ENCODE results near the gene SLC33A1.

The SLC33A1 gene

DNA sequence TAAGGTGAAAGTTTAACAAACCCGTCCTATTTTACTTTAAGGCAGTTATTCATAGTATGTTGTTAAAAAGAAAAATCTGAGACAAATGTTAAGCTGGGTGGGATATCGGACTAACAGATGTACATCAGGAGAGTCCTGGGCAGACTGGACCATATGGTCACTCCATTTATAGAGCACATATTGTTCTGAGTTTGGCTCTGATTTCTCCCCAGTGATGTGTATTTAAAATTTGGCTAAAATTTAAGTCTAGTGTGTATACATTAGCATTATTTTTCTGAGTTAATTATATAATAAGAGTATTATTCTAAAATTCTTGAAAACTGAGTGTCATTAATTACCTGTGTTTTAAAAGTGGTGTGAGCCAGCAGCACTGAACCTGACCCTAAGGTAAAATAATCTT, 22.3 kb upstream of the SLC33A1 start:
- DNase-seq (ENCODE audit: low read depth) = no peak
- H3K4me3 ChIP-seq (ENCODE audit: low read depth, low read length) = no peak overlapping the region
- TF ChIP-seq, protein P1, sequence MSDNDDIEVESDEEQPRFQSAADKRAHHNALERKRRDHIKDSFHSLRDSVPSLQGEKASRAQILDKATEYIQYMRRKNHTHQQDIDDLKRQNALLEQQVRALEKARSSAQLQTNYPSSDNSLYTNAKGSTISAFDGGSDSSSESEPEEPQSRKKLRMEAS (IDR thresholded peaks at IDR 0.05; ENCODE audit: low read depth, low read length) = no peak
- no peak for TF ChIP-seq MYC (IDR thresholded peaks at IDR 0.05; ENCODE audit: low read depth, low read length)
- TF ChIP-seq, protein P2, sequence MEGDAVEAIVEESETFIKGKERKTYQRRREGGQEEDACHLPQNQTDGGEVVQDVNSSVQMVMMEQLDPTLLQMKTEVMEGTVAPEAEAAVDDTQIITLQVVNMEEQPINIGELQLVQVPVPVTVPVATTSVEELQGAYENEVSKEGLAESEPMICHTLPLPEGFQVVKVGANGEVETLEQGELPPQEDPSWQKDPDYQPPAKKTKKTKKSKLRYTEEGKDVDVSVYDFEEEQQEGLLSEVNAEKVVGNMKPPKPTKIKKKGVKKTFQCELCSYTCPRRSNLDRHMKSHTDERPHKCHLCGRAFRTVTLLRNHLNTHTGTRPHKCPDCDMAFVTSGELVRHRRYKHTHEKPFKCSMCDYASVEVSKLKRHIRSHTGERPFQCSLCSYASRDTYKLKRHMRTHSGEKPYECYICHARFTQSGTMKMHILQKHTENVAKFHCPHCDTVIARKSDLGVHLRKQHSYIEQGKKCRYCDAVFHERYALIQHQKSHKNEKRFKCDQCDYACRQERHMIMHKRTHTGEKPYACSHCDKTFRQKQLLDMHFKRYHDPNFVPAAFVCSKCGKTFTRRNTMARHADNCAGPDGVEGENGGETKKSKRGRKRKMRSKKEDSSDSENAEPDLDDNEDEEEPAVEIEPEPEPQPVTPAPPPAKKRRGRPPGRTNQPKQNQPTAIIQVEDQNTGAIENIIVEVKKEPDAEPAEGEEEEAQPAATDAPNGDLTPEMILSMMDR (IDR thresholded peaks at IDR 0.05; ENCODE audit: low read depth, low read length) = no peak
- no peak for TF ChIP-seq POLR2A (IDR thresholded peaks at IDR 0.05; ENCODE audit: extremely low read depth, insufficient read length)

DNA sequence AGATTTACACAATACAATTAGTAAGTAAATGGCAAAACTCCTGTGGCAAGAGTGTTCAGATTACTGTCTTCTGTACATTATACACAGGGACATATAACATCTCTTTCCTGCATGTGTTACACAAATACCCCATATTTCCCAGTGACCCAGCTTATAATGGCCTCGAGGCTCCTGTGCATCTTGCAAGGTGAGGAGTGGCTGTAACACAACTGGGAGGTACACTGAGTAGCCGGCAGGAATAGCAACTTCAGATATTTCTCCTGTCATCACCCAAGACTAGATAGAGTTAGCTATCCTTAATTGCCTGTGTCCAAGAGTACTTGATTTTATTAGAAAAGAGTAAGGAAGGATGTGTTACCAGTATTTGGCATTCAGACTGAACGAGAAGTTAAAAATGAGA, 21.8 kb upstream of the SLC33A1 start:
- H3K4me3 ChIP-seq (ENCODE audit: low read depth, low read length) = peak overlapping the region; percentile 7
- no peak for DNase-seq (ENCODE audit: low read depth)
- TF ChIP-seq POLR2A (IDR thresholded peaks at IDR 0.05; ENCODE audit: extremely low read depth, insufficient read length) (no peak), MYC (IDR thresholded peaks at IDR 0.05; ENCODE audit: low read depth, low read length) (no peak)
- TF ChIP-seq, protein P2 (IDR thresholded peaks at IDR 0.05; ENCODE audit: low read depth, low read length) = no peak
- TF ChIP-seq, protein P1 (IDR thresholded peaks at IDR 0.05; ENCODE audit: low read depth, low read length) = no peak

DNA sequence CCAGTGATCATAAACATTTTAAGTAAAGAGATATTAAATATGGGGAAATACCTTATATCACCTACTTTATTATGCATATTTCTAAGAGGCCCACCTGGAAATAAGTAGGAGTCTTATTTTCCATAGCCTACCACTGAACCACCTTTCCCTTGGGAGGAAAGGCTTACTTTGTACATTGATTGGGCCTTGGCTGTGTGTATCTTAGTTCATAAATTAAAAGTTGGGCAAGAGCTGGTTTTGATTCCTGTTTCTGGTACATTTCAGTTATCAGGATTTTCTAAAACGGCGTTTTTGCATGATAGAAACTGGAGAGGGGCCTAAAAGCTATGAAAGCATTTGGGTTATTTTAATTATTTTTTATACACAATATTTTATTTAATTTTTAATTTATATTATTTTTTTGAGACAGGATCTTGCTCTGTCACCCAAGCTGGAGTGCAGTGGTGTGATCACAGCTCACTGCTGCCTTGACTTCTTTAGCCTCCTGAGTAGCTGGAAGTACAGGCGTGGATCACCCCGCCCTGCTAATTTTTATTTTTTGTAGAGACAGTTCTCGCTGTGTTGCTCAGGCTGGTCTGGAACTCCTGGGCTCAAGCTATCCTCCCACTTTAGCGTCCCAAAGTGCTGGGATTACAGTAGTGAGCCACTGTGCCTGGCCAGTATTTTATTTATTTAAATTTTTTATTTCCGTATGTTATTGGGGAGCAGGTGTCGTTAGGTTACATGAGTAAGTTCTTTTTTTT, 18.8 kb upstream of the SLC33A1 start:
- peak overlapping the region; percentile 93 for H3K4me3 ChIP-seq (ENCODE audit: low read depth, low read length)
- DNase-seq (ENCODE audit: low read depth) = peak; percentile 46
- TF ChIP-seq POLR2A (IDR thresholded peaks at IDR 0.05; ENCODE audit: extremely low read depth, insufficient read length) (no peak), MYC (IDR thresholded peaks at IDR 0.05; ENCODE audit: low read depth, low read length) (no peak)
- TF ChIP-seq, protein P1 (IDR thresholded peaks at IDR 0.05; ENCODE audit: low read depth, low read length) = no peak
- TF ChIP-seq, protein P2 (IDR thresholded peaks at IDR 0.05; ENCODE audit: low read depth, low read length) = no peak

DNA sequence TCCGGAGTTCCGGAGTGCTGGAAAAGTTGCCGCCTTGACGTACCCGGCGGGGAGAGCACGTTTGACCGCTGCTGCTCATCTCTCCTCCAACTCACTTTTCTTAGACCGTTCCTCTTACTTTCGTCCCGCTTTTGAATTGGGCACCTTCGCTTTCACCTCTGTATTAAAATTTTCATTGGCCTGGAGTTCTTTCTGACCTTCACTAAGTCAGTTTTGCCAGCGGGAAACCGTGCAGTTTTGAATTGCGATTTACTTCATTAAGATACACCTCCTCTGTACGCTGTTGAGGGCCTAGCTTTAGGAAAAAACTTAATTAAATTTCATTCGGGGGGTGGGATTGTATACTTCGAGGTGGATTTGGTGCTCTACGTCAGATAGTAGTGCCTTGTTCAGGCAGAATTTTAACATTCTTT, 17.5 kb upstream of the SLC33A1 start:
- H3K4me3 ChIP-seq (ENCODE audit: low read depth, low read length) = peak overlapping the region; percentile 93
- no peak for DNase-seq (ENCODE audit: low read depth)
- TF ChIP-seq POLR2A (IDR thresholded peaks at IDR 0.05; ENCODE audit: extremely low read depth, insufficient read length) (no peak), MYC (IDR thresholded peaks at IDR 0.05; ENCODE audit: low read depth, low read length) (no peak)
- TF ChIP-seq, protein P2 (IDR thresholded peaks at IDR 0.05; ENCODE audit: low read depth, low read length) = no peak
- TF ChIP-seq, protein P1 (IDR thresholded peaks at IDR 0.05; ENCODE audit: low read depth, low read length) = no peak

DNA sequence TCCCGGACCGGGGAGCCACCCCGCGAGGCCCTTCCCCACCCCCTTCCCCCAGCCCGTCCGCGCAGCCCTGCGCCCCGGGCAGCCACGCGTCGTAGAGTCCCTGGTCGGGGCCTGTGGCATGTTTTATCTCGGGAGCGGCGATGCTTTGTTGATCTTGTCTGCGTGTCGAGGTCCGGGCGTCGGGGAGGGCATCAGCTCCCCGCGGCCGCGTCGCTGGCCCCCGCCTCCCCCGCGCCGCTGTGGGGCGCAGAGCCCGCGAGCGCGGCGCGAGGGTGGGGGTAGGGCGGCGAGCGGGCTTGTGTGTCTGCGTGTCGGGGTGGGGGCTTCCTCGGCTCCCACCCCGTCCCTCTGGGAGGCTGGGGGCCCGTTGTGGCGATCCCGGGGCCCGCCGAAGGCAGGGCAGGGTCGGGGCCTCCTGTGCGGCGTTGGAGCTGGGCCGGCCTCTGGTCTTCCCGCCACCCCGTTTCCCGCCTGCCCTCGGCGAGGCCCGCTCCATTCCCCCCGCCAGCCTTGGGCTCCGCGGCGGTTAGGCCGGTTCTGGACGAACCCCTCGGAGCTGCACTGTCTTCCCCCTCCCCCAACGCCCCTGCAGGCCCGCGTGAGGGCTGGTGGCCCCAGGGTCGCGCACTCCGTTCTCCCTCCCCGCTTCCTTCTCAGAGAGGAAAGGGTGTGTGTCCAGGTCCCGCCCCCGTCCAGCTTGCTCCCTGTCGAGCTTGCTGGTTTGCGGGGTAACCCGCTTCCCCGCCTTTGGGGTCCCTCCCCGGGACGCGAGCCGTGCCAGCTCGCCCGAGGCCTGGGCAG, 16.9 kb upstream of the SLC33A1 start:
- peak; percentile 75 for DNase-seq (ENCODE audit: low read depth)
- peak overlapping the region; percentile 93 for H3K4me3 ChIP-seq (ENCODE audit: low read depth, low read length)

More for the DNA sequence above, 16.9 kb upstream of the SLC33A1 start:
- TF ChIP-seq MYC (IDR thresholded peaks at IDR 0.05; ENCODE audit: low read depth, low read length) = peak; percentile 36
- TF ChIP-seq, protein P2 (IDR thresholded peaks at IDR 0.05; ENCODE audit: low read depth, low read length) = no peak
- TF ChIP-seq, protein P1 (IDR thresholded peaks at IDR 0.05; ENCODE audit: low read depth, low read length) = no peak

All from NB4 (cell line).